ENCODE data around the gene IGSF5.

Gene IGSF5

DNA sequence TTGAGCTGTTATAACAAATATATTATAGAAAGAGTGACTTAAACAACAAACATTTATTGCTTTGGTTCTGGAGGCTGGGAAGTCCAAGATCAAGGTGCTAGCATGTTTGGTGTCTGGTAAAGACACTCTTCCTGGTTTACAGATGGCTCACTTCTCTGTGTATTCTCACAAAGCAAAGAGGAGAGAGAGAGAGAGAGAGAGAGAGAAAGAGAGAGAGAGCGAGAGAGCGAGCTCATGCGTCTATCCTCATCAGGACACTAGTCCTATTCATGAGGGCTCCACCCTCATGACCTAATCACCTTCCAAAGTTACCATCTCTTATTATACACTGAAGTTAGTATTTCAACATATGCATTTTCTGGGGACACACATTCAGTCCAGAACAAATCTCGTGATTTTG is 89.6 kb downstream of the IGSF5 start:
- DNase-seq, result no peak

GRCh38 chr21:39837861-39838359 is 92.9 kb downstream of the IGSF5 start:
- DNase-seq, result no peak

GRCh38 chr21:39840373-39841097 is 95.6 kb downstream of the IGSF5 start:
- DNase-seq, result no peak

DNA sequence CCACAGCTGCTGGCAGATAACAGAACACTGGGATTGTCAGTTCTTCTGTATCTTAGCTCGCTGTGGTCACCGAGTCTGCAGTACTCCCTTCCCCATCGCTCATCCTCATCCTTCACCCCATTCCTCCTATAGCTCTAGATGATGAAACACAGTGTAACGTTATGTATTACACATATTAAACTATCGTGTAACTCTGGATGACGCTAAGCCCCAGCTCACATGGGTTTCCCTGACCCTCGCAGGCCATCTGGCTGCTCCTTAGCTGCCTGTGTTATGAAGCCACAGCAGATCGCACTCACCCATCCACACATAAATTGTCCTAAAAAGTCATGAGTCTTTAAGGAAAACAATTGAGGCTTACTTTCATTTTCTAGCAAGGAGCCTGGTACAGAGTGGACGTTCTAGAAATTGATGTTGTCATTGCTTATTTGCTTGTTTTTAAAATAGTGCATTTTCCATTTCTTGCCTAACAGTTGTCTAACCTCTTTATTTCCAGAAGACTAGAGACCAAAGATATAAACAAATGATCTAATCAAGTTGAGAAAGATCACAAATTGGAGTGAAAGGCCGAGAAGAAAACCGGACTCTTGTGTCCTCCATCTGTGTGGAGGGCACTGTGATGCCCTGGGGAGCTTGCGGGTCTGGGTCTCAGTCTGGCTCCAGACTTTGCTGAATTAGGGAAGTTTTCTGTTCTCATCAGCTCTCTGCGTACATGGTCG is 97.9 kb downstream of the IGSF5 start:
- DNase-seq, result no peak

- DNase-seq, result no peak
Observed at GRCh38 chr21:39843483-39843882, 98.5 kb downstream of the IGSF5 start.

- no peak for DNase-seq
Observed at GRCh38 chr21:39843916-39844315, 98.9 kb downstream of the IGSF5 start.

DNA sequence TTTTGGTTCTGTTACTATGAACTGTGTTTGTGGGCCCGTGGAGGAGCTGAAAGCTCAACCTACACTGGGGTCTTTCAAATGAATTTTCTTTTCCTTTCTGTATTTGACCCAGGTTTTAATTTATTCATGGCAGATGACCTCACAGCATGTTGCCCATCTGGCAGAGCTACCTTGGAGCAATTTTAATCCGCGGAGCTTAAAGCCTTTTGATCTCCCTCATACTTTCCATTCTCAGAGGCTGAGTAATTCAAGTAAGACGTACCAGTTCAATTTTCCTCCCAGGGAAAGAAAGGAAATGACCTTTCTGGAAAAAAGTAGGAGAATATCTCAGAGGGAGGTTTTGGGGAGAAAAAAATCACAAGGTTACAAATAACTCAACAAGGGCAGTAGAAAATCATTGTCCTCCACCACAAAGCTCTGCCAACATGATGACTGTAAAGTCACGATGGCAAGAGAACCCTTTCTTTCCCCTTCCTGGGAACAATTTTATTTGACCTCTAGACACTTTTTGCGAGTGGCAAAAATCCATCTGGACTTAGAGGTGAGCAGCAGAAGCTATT is 100.7 kb downstream of the IGSF5 start:
- no peak for DNase-seq

- no peak for DNase-seq
Observed at GRCh38 chr21:39847877-39848276, 102.9 kb downstream of the IGSF5 start.

GRCh38 chr21:39849014-39849655 is 104.2 kb downstream of the IGSF5 start:
- DNase-seq, result no peak

GRCh38 chr21:39850333-39850732 is 105.3 kb downstream of the IGSF5 start:
- no peak for DNase-seq

DNA sequence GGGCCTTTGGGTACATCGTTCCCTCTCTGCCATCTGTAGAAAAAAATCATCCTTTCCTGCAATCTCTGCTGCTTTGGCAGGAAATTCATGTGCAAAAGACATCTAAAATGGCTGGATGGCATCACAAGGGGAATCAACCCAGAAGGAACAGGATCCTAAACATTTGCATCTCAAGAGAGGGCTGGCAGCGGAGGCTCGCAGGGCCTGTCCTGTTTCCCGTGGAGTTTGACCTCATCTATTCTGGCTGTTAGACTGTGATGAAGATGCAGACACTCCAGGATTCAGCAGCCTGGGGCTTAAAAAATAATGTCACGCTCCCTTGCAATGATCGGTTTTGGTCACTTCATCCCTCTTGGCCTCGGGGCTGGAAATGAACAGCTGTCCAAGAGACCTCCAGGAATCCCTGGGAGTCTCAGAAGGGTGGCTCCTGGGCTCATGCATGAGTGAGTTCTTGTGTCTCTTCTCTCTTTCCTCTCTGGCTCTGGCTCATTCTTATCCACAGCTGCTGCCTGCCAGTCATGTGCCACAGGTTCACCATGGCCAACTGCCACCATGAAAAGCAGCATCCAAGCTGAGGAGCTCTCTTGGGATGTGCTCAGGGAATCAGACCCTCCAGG is 106.1 kb downstream of the IGSF5 start:
- DNase-seq, result no peak
